Measurements from ENCODE around the gene LRMDA. TPM values are rescaled to one million over a fixed set of nuclear protein-coding genes. Genes with fewer than 3 reads are reported as not detected.
"Not testable (repeated sequence)": the region's sequence is repeated elsewhere in the genome, so short reads cannot be mapped to it uniquely, and the experiment has no call there.

LRMDA gene
- total RNA-seq, 2 experiments from 2014 or later: not detected

DNA sequence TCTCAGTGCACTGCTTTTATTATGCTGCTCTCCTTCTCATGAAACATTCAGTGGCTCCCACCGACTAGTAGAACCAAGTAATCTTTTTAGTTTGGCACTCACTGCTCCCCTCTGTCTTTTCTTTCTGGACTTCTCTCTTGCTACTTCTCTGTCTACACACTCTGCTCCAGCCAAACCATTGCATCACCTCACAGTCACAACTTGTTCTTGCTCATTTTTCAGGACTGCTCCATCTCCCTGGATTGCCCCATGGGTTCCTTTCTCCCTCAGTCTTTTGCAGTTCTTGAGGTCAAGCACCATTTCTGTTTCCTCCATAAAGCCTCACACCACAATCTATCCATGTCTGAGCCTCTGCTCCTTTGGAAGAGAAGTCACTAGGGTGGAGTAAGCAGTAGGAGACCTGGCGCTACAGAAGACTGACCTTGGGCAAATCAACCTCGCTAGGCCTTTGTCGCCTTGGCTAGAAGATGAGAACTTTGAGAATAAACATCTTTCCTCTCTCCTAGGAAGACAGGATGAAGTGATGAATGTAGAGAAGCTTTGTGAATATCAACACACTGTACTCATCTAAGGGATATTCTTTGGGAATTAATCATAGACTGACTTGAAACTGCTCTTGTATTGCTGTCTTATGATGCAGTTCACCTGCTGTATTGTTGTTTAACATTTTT lies 186.2 kb downstream of the LRMDA start:
- Histone ChIP-seq H3K4me2 (ENCODE audit: low read length) (no peak overlapping the region), H3K79me2 (ENCODE audit: insufficient read depth, low read depth, low read length) (no peaks in the 10 kb centered on the region), H2AFZ (ENCODE audit: low read length) (no peak overlapping the region), H3K9me3 (ENCODE audit: low read length) (no peaks in the 10 kb centered on the region), H3K9me2 (ENCODE audit: insufficient read depth, low read length) (no peaks in the 10 kb centered on the region), H3K4me3 (ENCODE audit: low read depth, low read length, poor library complexity, severe bottlenecking) (no peak overlapping the region), H4K20me1 (ENCODE audit: insufficient read depth, low read length) (no peaks in the 10 kb centered on the region), H3K36me3 (ENCODE audit: insufficient read depth, low read length) (no peaks in the 10 kb centered on the region), H3K27ac (ENCODE audit: low read depth, low read length, poor library complexity, severe bottlenecking) (no peak overlapping the region), H3K4me1 (ENCODE audit: insufficient read depth, low read length, poor library complexity, severe bottlenecking) (no peaks in the 10 kb centered on the region)
- BruUV-seq (replicated peaks): no TSS peak
- TF ChIP-seq EZH2phosphoT487 (IDR thresholded peaks at IDR 0.05; ENCODE audit: borderline replicate concordance, low read depth, low read length): no peak
- TF ChIP-seq, protein P1, sequence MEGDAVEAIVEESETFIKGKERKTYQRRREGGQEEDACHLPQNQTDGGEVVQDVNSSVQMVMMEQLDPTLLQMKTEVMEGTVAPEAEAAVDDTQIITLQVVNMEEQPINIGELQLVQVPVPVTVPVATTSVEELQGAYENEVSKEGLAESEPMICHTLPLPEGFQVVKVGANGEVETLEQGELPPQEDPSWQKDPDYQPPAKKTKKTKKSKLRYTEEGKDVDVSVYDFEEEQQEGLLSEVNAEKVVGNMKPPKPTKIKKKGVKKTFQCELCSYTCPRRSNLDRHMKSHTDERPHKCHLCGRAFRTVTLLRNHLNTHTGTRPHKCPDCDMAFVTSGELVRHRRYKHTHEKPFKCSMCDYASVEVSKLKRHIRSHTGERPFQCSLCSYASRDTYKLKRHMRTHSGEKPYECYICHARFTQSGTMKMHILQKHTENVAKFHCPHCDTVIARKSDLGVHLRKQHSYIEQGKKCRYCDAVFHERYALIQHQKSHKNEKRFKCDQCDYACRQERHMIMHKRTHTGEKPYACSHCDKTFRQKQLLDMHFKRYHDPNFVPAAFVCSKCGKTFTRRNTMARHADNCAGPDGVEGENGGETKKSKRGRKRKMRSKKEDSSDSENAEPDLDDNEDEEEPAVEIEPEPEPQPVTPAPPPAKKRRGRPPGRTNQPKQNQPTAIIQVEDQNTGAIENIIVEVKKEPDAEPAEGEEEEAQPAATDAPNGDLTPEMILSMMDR (conservative IDR thresholded peaks at IDR 0.05; ENCODE audit: low read length): no peak
- intact Hi-C loops (cut with micrococcal nuclease; ENCODE audit: unreplicated experiment): no loop called here
- ChIA-PET CTCF (ENCODE audit: unreplicated experiment) (no interaction called here), POLR2A (no interaction called here)
- no peak for DNase-seq (ENCODE audit: low spot score)

DNA sequence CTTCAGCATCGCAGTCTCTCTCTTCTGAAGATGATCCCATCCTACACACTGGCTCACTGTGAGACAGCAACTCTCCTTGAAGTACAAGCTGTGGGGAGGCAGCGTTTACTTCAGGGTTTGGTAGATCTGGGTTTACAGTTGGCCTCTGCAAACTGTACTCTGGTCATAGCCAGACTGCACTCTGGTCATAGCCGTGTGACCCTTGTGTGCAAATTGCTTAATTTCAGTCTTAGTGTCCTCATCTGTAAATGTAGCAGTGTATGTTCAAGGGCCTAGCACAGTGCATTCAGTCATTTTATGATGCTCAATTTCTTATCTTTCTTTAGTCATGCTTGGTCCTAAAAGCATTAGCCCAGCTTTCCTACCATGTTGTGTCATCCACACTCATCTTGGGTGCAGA lies 188.2 kb downstream of the LRMDA start:
- TF ChIP-seq, protein P1 (conservative IDR thresholded peaks at IDR 0.05; ENCODE audit: low read length): no peak
- no peak for TF ChIP-seq EZH2phosphoT487 (IDR thresholded peaks at IDR 0.05; ENCODE audit: borderline replicate concordance, low read depth, low read length)
- Histone ChIP-seq H3K4me1 (ENCODE audit: insufficient read depth, low read length, poor library complexity, severe bottlenecking) (no peaks in the 10 kb centered on the region), H3K27ac (ENCODE audit: low read depth, low read length, poor library complexity, severe bottlenecking) (no peak overlapping the region), H3K9me3 (ENCODE audit: low read length) (no peaks in the 10 kb centered on the region), H2AFZ (ENCODE audit: low read length) (no peak overlapping the region), H3K79me2 (ENCODE audit: insufficient read depth, low read depth, low read length) (no peaks in the 10 kb centered on the region), H3K36me3 (ENCODE audit: insufficient read depth, low read length) (no peaks in the 10 kb centered on the region), H3K4me3 (ENCODE audit: low read depth, low read length, poor library complexity, severe bottlenecking) (no peak overlapping the region), H3K4me2 (ENCODE audit: low read length) (no peak overlapping the region), H3K9me2 (ENCODE audit: insufficient read depth, low read length) (no peaks in the 10 kb centered on the region), H4K20me1 (ENCODE audit: insufficient read depth, low read length) (no peaks in the 10 kb centered on the region)
- ChIA-PET POLR2A (no interaction called here), CTCF (ENCODE audit: unreplicated experiment) (no interaction called here)
- no peak for DNase-seq (ENCODE audit: low spot score)
- intact Hi-C loops (cut with micrococcal nuclease; ENCODE audit: unreplicated experiment): no loop called here
- BruUV-seq (replicated peaks): no TSS peak

DNA sequence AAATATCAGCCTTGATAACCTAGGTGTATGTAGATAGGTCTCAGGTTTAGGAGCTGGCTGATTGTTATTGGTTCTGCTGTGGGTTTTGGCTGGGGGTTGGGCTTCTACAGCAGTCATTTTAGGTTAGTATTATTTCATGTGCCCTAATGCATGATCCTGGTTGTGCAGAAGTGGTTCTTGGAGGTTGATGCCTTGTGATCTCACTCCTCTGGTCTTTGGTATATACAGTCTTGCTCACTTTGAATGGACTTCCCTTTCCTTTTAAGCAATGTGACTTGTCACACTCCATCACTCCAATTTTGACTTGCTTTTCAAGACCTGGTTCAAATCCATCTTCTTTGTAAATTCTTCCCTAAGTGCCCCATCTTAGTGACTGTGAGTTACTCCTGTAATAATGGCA lies 188.9 kb downstream of the LRMDA start:
- no peak overlapping the region for H3K4me2 ChIP-seq (ENCODE audit: low read length)
- H3K9me2 ChIP-seq (ENCODE audit: insufficient read depth, low read length): no peaks in the 10 kb centered on the region
- no peaks in the 10 kb centered on the region for H4K20me1 ChIP-seq (ENCODE audit: insufficient read depth, low read length)
- H3K36me3 ChIP-seq (ENCODE audit: insufficient read depth, low read length): no peaks in the 10 kb centered on the region
- H2AFZ ChIP-seq (ENCODE audit: low read length): no peak overlapping the region
- H3K4me3 ChIP-seq (ENCODE audit: low read depth, low read length, poor library complexity, severe bottlenecking): no peak overlapping the region
- no peaks in the 10 kb centered on the region for H3K79me2 ChIP-seq (ENCODE audit: insufficient read depth, low read depth, low read length)
- no peaks in the 10 kb centered on the region for H3K9me3 ChIP-seq (ENCODE audit: low read length)
- POLR2A ChIA-PET: no interaction called here
- DNase-seq (ENCODE audit: low spot score): no peak
- intact Hi-C loops (cut with micrococcal nuclease; ENCODE audit: unreplicated experiment): no loop called here
- CTCF ChIA-PET (ENCODE audit: unreplicated experiment): no interaction called here
- H3K27ac ChIP-seq (ENCODE audit: low read depth, low read length, poor library complexity, severe bottlenecking): no peak overlapping the region
- no peak for TF ChIP-seq EZH2phosphoT487 (IDR thresholded peaks at IDR 0.05; ENCODE audit: borderline replicate concordance, low read depth, low read length)
- TF ChIP-seq, protein P1 (conservative IDR thresholded peaks at IDR 0.05; ENCODE audit: low read length): no peak
- no TSS peak for BruUV-seq (replicated peaks)
- H3K4me1 ChIP-seq (ENCODE audit: insufficient read depth, low read length, poor library complexity, severe bottlenecking): no peaks in the 10 kb centered on the region

DNA sequence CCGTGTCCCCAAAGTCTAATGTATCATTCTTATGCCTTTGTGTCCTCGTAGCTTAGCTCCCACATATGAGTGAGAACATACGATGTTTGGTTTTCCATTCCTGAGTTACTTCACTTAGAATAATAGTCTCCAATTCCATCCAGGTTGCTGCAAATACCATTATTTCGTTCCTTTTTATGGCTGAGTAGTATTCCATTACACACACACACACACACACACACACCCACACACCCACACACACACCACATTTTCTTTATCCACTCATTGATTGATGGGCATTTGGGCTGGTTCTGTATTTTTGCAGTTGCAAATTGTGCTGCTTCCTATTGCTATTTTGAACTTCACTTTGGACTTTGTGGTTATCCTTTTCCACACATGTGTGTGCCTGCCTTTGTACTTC lies 189.6 kb downstream of the LRMDA start:
- not testable (repeated sequence) for H3K4me1 ChIP-seq (ENCODE audit: insufficient read depth, low read length, poor library complexity, severe bottlenecking)

More for the DNA sequence above, 189.6 kb downstream of the LRMDA start:
- H3K79me2 ChIP-seq (ENCODE audit: insufficient read depth, low read depth, low read length); H3K4me3 ChIP-seq (ENCODE audit: low read depth, low read length, poor library complexity, severe bottlenecking); CTCF ChIA-PET (ENCODE audit: unreplicated experiment); intact Hi-C loops (cut with micrococcal nuclease; ENCODE audit: unreplicated experiment); H3K9me3 ChIP-seq (ENCODE audit: low read length); H3K27ac ChIP-seq (ENCODE audit: low read depth, low read length, poor library complexity, severe bottlenecking); H2AFZ ChIP-seq (ENCODE audit: low read length); H4K20me1 ChIP-seq (ENCODE audit: insufficient read depth, low read length); POLR2A ChIA-PET; BruUV-seq (replicated peaks); H3K36me3 ChIP-seq (ENCODE audit: insufficient read depth, low read length); H3K4me2 ChIP-seq (ENCODE audit: low read length); H3K9me2 ChIP-seq (ENCODE audit: insufficient read depth, low read length); DNase-seq (ENCODE audit: low spot score): not testable (repeated sequence)

Data from OCI-LY7 (cell line).